K562 (cell line): ENCODE data around the gene ELMO3. TPM values are rescaled to one million over a fixed set of nuclear protein-coding genes. Genes with fewer than 3 reads are reported as not detected.

ENCODE experiments used
- CBFA2T3 ChIP-seq: fragments of 450-650 bp; IDR thresholded peaks from 2 replicates; pipeline ENCODE4 v1.6.1; 2017
- ELF1 ChIP-seq: fragments of 200-800 bp; sonication (Bioruptor generic); IDR thresholded peaks from 2 replicates; pipeline ENCODE4 v1.6.1; 2016; ENCODE audit warnings: missing genetic modification characterization, missing compliant biosample characterization
- EP400 ChIP-seq: fragments of 450-650 bp; IDR thresholded peaks from 2 replicates; pipeline ENCODE4 v1.6.1; 2017; ENCODE audit warnings: antibody characterized with exemption, mild to moderate bottlenecking, moderate library complexity
- FOXK2 ChIP-seq, 2 experiments: fragments of 450-650 bp; IDR thresholded peaks in 1 of 2; conservative IDR thresholded peaks in 1 of 2; 2 replicates each; pipeline ENCODE4 v1.6.1; 2016; ENCODE audit warnings: low read depth in 2 of 2, mild to moderate bottlenecking in 1 of 2
- HIVEP1 ChIP-seq: fragments of 250-450 bp; sonication (Bioruptor Pico); IDR thresholded peaks from 2 replicates; pipeline ENCODE4 v1.4.0; 2020; ENCODE audit warnings: mild to moderate bottlenecking
- NR4A1 ChIP-seq, 2 experiments: fragments of 250-450 bp in 1 of 2; fragments of 450-650 bp in 1 of 2; sonication (Bioruptor Pico) in 1 of 2; IDR thresholded peaks; 2 replicates each; pipeline versions ENCODE4 v1.4.0 to v1.6.1; 2016 to 2020; ENCODE audit warnings: mild to moderate bottlenecking in 2 of 2, missing compliant biosample characterization in 1 of 2, missing genetic modification characterization in 1 of 2, moderate library complexity in 1 of 2
- PML ChIP-seq: IDR thresholded peaks from 2 replicates; pipeline ENCODE4 v1.6.1; 2012; ENCODE audit warnings: low read length, inconsistent platforms
- SMARCE1 ChIP-seq: fragments of 450-650 bp; IDR thresholded peaks from 2 replicates; pipeline ENCODE4 v1.7.1; 2016; ENCODE audit warnings: mild to moderate bottlenecking
- SOX6 ChIP-seq: fragments of 450-650 bp; IDR thresholded peaks from 2 replicates; pipeline ENCODE4 v1.6.1; 2014; ENCODE audit warnings: mild to moderate bottlenecking
- SRSF1 ChIP-seq: fragments of 200-400 bp; formaldehyde crosslinking; IDR thresholded peaks from 2 replicates; pipeline ENCODE4 v1.6.1; 2017; ENCODE audit warnings: mild to moderate bottlenecking, low read depth, low read length, moderate library complexity
- SRSF7 ChIP-seq: fragments of 200-400 bp; formaldehyde crosslinking; optimal IDR thresholded peaks from 2 replicates; pipeline ENCODE3; 2017; ENCODE audit warnings: mild to moderate bottlenecking, low read depth, low read length
- TAF1 ChIP-seq: IDR thresholded peaks from 2 replicates; pipeline ENCODE4 v1.6.1; 2011; ENCODE audit warnings: mild to moderate bottlenecking, low read length, moderate library complexity; ENCODE audit not compliant: insufficient read depth, control insufficient read depth, severe bottlenecking; ENCODE audit errors: extremely low read depth
- ZNF184 ChIP-seq: sonication (generic); formaldehyde crosslinking; IDR thresholded peaks from 2 replicates; pipeline ENCODE4 v1.5.0; 2020; ENCODE audit warnings: missing genetic modification reagents
- ZNF24 ChIP-seq: fragments of 450-650 bp; IDR thresholded peaks from 2 replicates; pipeline ENCODE4 v1.6.1; 2016
- polyA plus RNA-seq, 8 experiments: library from polyadenylated mRNA; depleted of rRNA in 4 of 8; stranded (reverse) in 5 of 8; unstranded in 3 of 8; fragments of >200 nt; fragmentation: Nextera tagmentation in 2 of 8; fragmentation: Illumina TruSeq in 1 of 8; extraction: Ambion mirVana in 2 of 8; extraction: Trizol in 1 of 8; gene quantifications; 2 replicates each; pipeline versions ENCODE4 v1.2.1 to v1.2.3, GENCODE V29; 2011 to 2014; ENCODE audit warnings: inconsistent platforms in 1 of 8, missing spikeins in 1 of 8
- total RNA-seq, 7 experiments: library from RNA; depleted of rRNA in 6 of 7; stranded (reverse); fragments of >200 nt in 6 of 7; fragmentation: Illumina TruSeq in 2 of 7; extraction: Trizol in 2 of 7; gene quantifications; 2 replicates each; pipeline versions ENCODE4 v1.2.1 to v1.2.3, GENCODE V29; 2011 to 2021; ENCODE audit warnings: low replicate concordance in 1 of 7
- TF ChIP-seq, protein P1 (sequence below): IDR thresholded peaks from 2 replicates; pipeline ENCODE4 v1.6.1; 2016; ENCODE audit warnings: missing genetic modification characterization, missing compliant biosample characterization
- TF ChIP-seq, protein P2 (sequence below): sonication (generic); formaldehyde crosslinking; IDR thresholded peaks from 2 replicates; pipeline ENCODE4 v1.8.1; 2022; ENCODE audit warnings: missing genetic modification reagents
- TF ChIP-seq, protein P3 (sequence below), 2 experiments: fragments of 150-350 bp in 1 of 2; IDR thresholded peaks; 2 replicates each; pipeline ENCODE4 v1.6.1; 2012 to 2016; ENCODE audit warnings: low read depth in 2 of 2, low read length in 2 of 2, mild to moderate bottlenecking in 1 of 2, moderate library complexity in 1 of 2
- TF ChIP-seq, protein P4 (sequence below): fragments of 450-650 bp; formaldehyde crosslinking; IDR thresholded peaks from 2 replicates; pipeline ENCODE4 v1.4.0; 2022; ENCODE audit warnings: mild to moderate bottlenecking, moderate library complexity
- TF ChIP-seq, protein P5 (sequence below): sonication (generic); formaldehyde crosslinking; IDR thresholded peaks from 2 replicates; pipeline ENCODE4 v1.8.1; 2023; ENCODE audit warnings: mild to moderate bottlenecking, missing genetic modification reagents

The ELMO3 gene
- total and polyA plus RNA-seq, 9 of the 15 experiments (the other 6 are each of a cell fraction or from before 2014, with no cell fraction given), result 0.04 to 5.1 (median 1.5) TPM

DNA sequence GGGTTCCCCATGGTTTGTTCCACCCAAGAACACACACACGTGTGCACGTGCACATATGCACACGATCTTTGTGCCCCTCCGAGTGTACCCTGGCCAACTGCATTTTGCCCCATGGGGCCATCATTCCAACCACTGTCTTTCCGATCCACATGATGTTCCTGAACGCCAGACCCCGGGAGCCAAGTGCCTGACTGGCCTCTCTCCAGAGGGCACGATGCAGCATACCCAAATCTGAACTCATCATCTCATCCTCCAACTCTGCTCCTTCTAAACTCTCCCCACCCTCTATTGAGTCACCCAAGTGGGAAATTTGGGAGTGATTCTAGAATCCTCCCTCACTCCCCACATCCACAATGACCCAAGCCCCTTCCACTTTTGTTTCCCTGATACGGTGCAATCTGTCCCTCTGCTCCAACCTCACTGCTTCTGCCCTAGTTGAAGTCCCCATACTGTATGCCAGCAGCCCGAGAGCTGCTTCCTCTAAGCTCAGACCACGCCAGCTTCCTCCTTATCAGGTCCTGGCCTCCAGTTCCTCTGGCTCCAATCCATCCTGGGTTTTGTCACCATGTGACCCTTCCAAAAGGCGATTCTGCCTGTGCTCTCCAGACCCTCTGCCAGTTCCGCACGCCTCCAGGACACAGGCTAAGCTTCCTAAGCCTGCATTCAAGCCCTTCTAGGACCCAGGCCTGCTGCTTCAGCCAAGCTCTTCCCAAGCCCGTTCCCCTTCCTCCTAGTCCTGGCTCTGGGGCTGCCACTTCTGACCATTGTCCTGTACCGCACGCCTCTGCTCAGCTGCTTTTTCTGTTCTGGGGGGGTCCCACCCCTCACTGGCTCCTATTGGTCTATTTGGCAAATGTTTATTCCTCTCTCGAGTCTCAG lies 17.9 kb downstream of the ELMO3 start (continued):
- TF ChIP-seq, protein P1, sequence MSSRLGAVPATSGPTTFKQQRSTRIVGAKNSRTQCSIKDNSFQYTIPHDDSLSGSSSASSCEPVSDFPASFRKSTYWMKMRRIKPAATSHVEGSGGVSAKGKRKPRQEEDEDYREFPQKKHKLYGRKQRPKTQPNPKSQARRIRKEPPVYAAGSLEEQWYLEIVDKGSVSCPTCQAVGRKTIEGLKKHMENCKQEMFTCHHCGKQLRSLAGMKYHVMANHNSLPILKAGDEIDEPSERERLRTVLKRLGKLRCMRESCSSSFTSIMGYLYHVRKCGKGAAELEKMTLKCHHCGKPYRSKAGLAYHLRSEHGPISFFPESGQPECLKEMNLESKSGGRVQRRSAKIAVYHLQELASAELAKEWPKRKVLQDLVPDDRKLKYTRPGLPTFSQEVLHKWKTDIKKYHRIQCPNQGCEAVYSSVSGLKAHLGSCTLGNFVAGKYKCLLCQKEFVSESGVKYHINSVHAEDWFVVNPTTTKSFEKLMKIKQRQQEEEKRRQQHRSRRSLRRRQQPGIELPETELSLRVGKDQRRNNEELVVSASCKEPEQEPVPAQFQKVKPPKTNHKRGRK, result no peak
- TF ChIP-seq ZNF24 (no peak), SOX6 (no peak), SRSF1 (no peak), NR4A1 (CRISPR knock-in tag; IDR thresholded peaks at IDR 0.05) (no peak), NR4A1 (tag; IDR thresholded peaks at IDR 0.05) (no peak), CBFA2T3 (peak; percentile 18; the same call in 1 of the 2 replicates), ELF1 (no peak), SMARCE1 (0 out of 2 replicates have a peak, but pooled peaks have one; percentile 34), SRSF7 (no peak), PML (no peak), ZNF184 (CRISPR knock-in tag) (no peak), TAF1 (peak; percentile 18), HIVEP1 (CRISPR knock-in tag) (no peak), EP400 (no peak), FOXK2 (conservative IDR thresholded peaks at IDR 0.05 in 1 of 2, IDR thresholded peaks at IDR 0.05 in 1 of 2; ENCODE audit: low read depth in 2 of 2) (no peak)
- TF ChIP-seq, protein P2, sequence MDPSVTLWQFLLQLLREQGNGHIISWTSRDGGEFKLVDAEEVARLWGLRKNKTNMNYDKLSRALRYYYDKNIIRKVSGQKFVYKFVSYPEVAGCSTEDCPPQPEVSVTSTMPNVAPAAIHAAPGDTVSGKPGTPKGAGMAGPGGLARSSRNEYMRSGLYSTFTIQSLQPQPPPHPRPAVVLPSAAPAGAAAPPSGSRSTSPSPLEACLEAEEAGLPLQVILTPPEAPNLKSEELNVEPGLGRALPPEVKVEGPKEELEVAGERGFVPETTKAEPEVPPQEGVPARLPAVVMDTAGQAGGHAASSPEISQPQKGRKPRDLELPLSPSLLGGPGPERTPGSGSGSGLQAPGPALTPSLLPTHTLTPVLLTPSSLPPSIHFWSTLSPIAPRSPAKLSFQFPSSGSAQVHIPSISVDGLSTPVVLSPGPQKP (CRISPR knock-in tag), result no peak
- TF ChIP-seq, protein P3, sequence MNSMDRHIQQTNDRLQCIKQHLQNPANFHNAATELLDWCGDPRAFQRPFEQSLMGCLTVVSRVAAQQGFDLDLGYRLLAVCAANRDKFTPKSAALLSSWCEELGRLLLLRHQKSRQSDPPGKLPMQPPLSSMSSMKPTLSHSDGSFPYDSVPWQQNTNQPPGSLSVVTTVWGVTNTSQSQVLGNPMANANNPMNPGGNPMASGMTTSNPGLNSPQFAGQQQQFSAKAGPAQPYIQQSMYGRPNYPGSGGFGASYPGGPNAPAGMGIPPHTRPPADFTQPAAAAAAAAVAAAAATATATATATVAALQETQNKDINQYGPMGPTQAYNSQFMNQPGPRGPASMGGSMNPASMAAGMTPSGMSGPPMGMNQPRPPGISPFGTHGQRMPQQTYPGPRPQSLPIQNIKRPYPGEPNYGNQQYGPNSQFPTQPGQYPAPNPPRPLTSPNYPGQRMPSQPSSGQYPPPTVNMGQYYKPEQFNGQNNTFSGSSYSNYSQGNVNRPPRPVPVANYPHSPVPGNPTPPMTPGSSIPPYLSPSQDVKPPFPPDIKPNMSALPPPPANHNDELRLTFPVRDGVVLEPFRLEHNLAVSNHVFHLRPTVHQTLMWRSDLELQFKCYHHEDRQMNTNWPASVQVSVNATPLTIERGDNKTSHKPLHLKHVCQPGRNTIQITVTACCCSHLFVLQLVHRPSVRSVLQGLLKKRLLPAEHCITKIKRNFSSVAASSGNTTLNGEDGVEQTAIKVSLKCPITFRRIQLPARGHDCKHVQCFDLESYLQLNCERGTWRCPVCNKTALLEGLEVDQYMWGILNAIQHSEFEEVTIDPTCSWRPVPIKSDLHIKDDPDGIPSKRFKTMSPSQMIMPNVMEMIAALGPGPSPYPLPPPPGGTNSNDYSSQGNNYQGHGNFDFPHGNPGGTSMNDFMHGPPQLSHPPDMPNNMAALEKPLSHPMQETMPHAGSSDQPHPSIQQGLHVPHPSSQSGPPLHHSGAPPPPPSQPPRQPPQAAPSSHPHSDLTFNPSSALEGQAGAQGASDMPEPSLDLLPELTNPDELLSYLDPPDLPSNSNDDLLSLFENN (IDR thresholded peaks at IDR 0.05; ENCODE audit: low read depth in 2 of 2, low read length in 2 of 2), result no peak
- TF ChIP-seq, protein P4, sequence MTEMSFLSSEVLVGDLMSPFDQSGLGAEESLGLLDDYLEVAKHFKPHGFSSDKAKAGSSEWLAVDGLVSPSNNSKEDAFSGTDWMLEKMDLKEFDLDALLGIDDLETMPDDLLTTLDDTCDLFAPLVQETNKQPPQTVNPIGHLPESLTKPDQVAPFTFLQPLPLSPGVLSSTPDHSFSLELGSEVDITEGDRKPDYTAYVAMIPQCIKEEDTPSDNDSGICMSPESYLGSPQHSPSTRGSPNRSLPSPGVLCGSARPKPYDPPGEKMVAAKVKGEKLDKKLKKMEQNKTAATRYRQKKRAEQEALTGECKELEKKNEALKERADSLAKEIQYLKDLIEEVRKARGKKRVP (CRISPR knock-in tag), result no peak
- TF ChIP-seq, protein P5, sequence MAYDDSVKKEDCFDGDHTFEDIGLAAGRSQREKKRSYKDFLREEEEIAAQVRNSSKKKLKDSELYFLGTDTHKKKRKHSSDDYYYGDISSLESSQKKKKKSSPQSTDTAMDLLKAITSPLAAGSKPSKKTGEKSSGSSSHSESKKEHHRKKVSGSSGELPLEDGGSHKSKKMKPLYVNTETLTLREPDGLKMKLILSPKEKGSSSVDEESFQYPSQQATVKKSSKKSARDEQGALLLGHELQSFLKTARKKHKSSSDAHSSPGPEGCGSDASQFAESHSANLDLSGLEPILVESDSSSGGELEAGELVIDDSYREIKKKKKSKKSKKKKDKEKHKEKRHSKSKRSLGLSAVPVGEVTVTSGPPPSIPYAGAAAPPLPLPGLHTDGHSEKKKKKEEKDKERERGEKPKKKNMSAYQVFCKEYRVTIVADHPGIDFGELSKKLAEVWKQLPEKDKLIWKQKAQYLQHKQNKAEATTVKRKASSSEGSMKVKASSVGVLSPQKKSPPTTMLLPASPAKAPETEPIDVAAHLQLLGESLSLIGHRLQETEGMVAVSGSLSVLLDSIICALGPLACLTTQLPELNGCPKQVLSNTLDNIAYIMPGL (CRISPR knock-in tag), result no peak
